Measurements from ENCODE around the gene CNTN5.
A peak's percentile ranks its signal among the peaks of the same experiment; 100 is the strongest.

The CNTN5 gene

DNA sequence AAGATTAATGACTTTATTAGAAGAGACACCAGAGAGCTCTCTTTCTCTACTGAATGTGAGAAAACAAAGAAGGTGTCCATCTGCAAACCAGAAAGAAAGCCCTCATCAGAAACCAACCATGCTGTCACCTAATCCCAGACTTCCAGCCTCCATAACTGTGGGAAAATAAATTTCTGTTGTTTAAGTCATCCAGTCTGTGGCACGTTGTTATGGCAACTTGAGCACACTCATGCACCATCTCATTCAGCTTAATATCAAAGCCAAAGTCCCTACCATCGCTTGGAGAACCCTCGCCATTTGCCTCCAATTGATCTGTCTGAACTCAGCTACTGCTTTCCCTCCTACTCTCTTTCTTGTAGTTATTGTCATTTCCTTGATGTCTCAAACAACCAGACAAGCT is 900.2 kb downstream of the CNTN5 start:
- Histone ChIP-seq H3K4ac (ENCODE audit: low read depth in 1 of 2, low read length in 2 of 2) (no peak overlapping the region), H2AFZ (ENCODE audit: low read depth, low read length) (no peak overlapping the region), H3K9ac (ENCODE audit: low read length) (no peak overlapping the region), H2BK120ac (ENCODE audit: low read depth, low read length) (no peak overlapping the region), H3K23ac (ENCODE audit: low read length in 2 of 2) (no peak overlapping the region), H3K4me1 (ENCODE audit: control insufficient read depth, insufficient read depth, low read depth, low read length) (no peaks in the 10 kb centered on the region), H2AK5ac (ENCODE audit: low read length, severe bottlenecking) (no peak overlapping the region), H3K14ac (ENCODE audit: low read length in 2 of 2) (no peak overlapping the region), H3K18ac (ENCODE audit: low read depth in 1 of 2, low read length in 2 of 2) (no peak overlapping the region), H2BK12ac (ENCODE audit: low read length in 2 of 2) (no peak overlapping the region), H3K27me3 (ENCODE audit: control insufficient read depth in 1 of 2, insufficient read depth in 1 of 2, low read length in 2 of 2) (no peaks in the 10 kb centered on the region), H4K8ac (ENCODE audit: low read length) (no peak overlapping the region), H3K4me3 (ENCODE audit: insufficient read depth in 1 of 2, low read depth in 1 of 2, low read length in 2 of 2) (no peak overlapping the region), H3K27ac (ENCODE audit: low read length, poor library complexity, severe bottlenecking) (no peak overlapping the region), H3K4me2 (ENCODE audit: low read length, poor library complexity, severe bottlenecking) (no peak overlapping the region), H2BK15ac (ENCODE audit: low read depth, poor library complexity, severe bottlenecking) (no peak overlapping the region), H2BK5ac (ENCODE audit: low read depth, low read length, poor library complexity, severe bottlenecking) (no peak overlapping the region), H3K79me1 (replicated peaks; ENCODE audit: low read length, poor library complexity, severe bottlenecking) (no peaks in the 10 kb centered on the region), H3K36me3 (ENCODE audit: control insufficient read depth in 1 of 2, insufficient read depth in 2 of 2, low read depth in 1 of 2, low read length in 2 of 2) (peaks cover 0 to 2% of the 10 kb centered on the region in 2 experiments), H4K91ac (ENCODE audit: low read length) (no peak overlapping the region), H3K9me3 (ENCODE audit: control insufficient read depth, low read length) (peaks cover 36% of the 10 kb centered on the region)
- 81% methylated on average over 3 of the region's 3 CpGs for WGBS
- DNase-seq: no peak

- H4K91ac ChIP-seq (ENCODE audit: low read length): no peak overlapping the region
- no peak for DNase-seq
- H2AFZ ChIP-seq (ENCODE audit: low read depth, low read length): no peak overlapping the region
- H3K27me3 ChIP-seq (ENCODE audit: control insufficient read depth in 1 of 2, insufficient read depth in 1 of 2, low read length in 2 of 2): no peaks in the 10 kb centered on the region
- H4K8ac ChIP-seq (ENCODE audit: low read length): no peak overlapping the region
- H3K14ac ChIP-seq (ENCODE audit: low read length in 2 of 2): no peak overlapping the region
- WGBS: no CpG with 5 or more reads among the region's 1 CpG
- no peak overlapping the region for H2BK12ac ChIP-seq (ENCODE audit: low read length in 2 of 2)
- H2AK5ac ChIP-seq (ENCODE audit: low read length, severe bottlenecking): no peak overlapping the region
- no peak overlapping the region for H3K18ac ChIP-seq (ENCODE audit: low read depth in 1 of 2, low read length in 2 of 2)
- no peak overlapping the region for H2BK120ac ChIP-seq (ENCODE audit: low read depth, low read length)
- no peak overlapping the region for H3K9ac ChIP-seq (ENCODE audit: low read length)
- H2BK5ac ChIP-seq (ENCODE audit: low read depth, low read length, poor library complexity, severe bottlenecking): no peak overlapping the region
- no peak overlapping the region for H3K23ac ChIP-seq (ENCODE audit: low read length in 2 of 2)
- no peaks in the 10 kb centered on the region for H3K36me3 ChIP-seq (ENCODE audit: control insufficient read depth in 1 of 2, insufficient read depth in 2 of 2, low read depth in 1 of 2, low read length in 2 of 2)
- H3K4me1 ChIP-seq (ENCODE audit: control insufficient read depth, insufficient read depth, low read depth, low read length): no peaks in the 10 kb centered on the region
- no peak overlapping the region for H3K27ac ChIP-seq (ENCODE audit: low read length, poor library complexity, severe bottlenecking)
- H3K9me3 ChIP-seq (ENCODE audit: control insufficient read depth, low read length): peaks cover 2% of the 10 kb centered on the region
- H3K4ac ChIP-seq (ENCODE audit: low read depth in 1 of 2, low read length in 2 of 2): no peak overlapping the region
- H2BK15ac ChIP-seq (ENCODE audit: low read depth, poor library complexity, severe bottlenecking): no peak overlapping the region
- H3K79me1 ChIP-seq (replicated peaks; ENCODE audit: low read length, poor library complexity, severe bottlenecking): no peaks in the 10 kb centered on the region
- H3K4me3 ChIP-seq (ENCODE audit: insufficient read depth in 1 of 2, low read depth in 1 of 2, low read length in 2 of 2): no peak overlapping the region
- no peak overlapping the region for H3K4me2 ChIP-seq (ENCODE audit: low read length, poor library complexity, severe bottlenecking)
Observed at GRCh38 chr11:99925968-99926367, 905.2 kb downstream of the CNTN5 start.

DNA sequence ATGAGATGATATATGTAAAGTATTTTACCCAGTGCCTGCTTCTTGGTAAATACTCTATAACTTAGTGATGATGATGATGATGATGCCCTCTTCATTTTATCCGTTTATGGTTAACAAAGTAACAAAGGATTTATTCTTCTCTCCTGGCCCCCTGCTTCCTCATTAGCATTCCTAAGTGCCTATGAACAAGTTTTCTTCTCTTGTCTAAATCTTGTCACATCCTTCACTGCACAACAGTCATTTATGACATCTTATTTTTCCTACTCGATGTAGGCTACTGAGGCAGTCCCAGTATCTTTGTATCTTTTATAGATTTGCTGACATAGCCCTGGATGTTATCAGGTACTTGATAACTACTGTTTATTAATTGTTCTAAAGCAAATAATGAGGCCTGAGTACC is 911.9 kb downstream of the CNTN5 start:
- WGBS: 0% methylated on average over 1 of the region's 2 CpGs
- DNase-seq: no peak
- no peak overlapping the region for H2BK5ac ChIP-seq (ENCODE audit: low read depth, low read length, poor library complexity, severe bottlenecking)

GRCh38 chr11:99934008-99934407 is 913.3 kb downstream of the CNTN5 start:
- H3K4me3 ChIP-seq (ENCODE audit: insufficient read depth in 1 of 2, low read depth in 1 of 2, low read length in 2 of 2): no peak overlapping the region
- H3K4ac ChIP-seq (ENCODE audit: low read depth in 1 of 2, low read length in 2 of 2): no peak overlapping the region
- no peak overlapping the region for H3K27ac ChIP-seq (ENCODE audit: low read length, poor library complexity, severe bottlenecking)
- no peaks in the 10 kb centered on the region for H3K9me3 ChIP-seq (ENCODE audit: control insufficient read depth, low read length)
- H3K4me2 ChIP-seq (ENCODE audit: low read length, poor library complexity, severe bottlenecking): no peak overlapping the region
- H3K36me3 ChIP-seq (ENCODE audit: control insufficient read depth in 1 of 2, insufficient read depth in 2 of 2, low read depth in 1 of 2, low read length in 2 of 2): no peaks in the 10 kb centered on the region
- no peaks in the 10 kb centered on the region for H3K27me3 ChIP-seq (ENCODE audit: control insufficient read depth in 1 of 2, insufficient read depth in 1 of 2, low read length in 2 of 2)
- no peak overlapping the region for H3K18ac ChIP-seq (ENCODE audit: low read depth in 1 of 2, low read length in 2 of 2)
- peak; percentile 11 for DNase-seq
- no peak overlapping the region for H2BK15ac ChIP-seq (ENCODE audit: low read depth, poor library complexity, severe bottlenecking)
- no peak overlapping the region for H2AFZ ChIP-seq (ENCODE audit: low read depth, low read length)
- H3K4me1 ChIP-seq (ENCODE audit: control insufficient read depth, insufficient read depth, low read depth, low read length): peaks cover 1% of the 10 kb centered on the region
- H2BK5ac ChIP-seq (ENCODE audit: low read depth, low read length, poor library complexity, severe bottlenecking): no peak overlapping the region
- H3K23ac ChIP-seq (ENCODE audit: low read length in 2 of 2): no peak overlapping the region
- no peak overlapping the region for H3K9ac ChIP-seq (ENCODE audit: low read length)
- no peak overlapping the region for H2AK5ac ChIP-seq (ENCODE audit: low read length, severe bottlenecking)
- H4K8ac ChIP-seq (ENCODE audit: low read length): no peak overlapping the region
- H4K91ac ChIP-seq (ENCODE audit: low read length): no peak overlapping the region
- no peaks in the 10 kb centered on the region for H3K79me1 ChIP-seq (replicated peaks; ENCODE audit: low read length, poor library complexity, severe bottlenecking)
- no peak overlapping the region for H2BK12ac ChIP-seq (ENCODE audit: low read length in 2 of 2)
- no peak overlapping the region for H2BK120ac ChIP-seq (ENCODE audit: low read depth, low read length)
- H3K14ac ChIP-seq (ENCODE audit: low read length in 2 of 2): no peak overlapping the region

More for the DNA sequence above, 911.9 kb downstream of the CNTN5 start:
- Histone ChIP-seq H3K23ac (ENCODE audit: low read length in 2 of 2) (no peak overlapping the region), H3K27ac (ENCODE audit: low read length, poor library complexity, severe bottlenecking) (no peak overlapping the region), H2BK15ac (ENCODE audit: low read depth, poor library complexity, severe bottlenecking) (no peak overlapping the region), H2BK12ac (ENCODE audit: low read length in 2 of 2) (no peak overlapping the region), H4K8ac (ENCODE audit: low read length) (no peak overlapping the region), H3K4me1 (ENCODE audit: control insufficient read depth, insufficient read depth, low read depth, low read length) (peaks cover 1% of the 10 kb centered on the region), H3K4ac (ENCODE audit: low read depth in 1 of 2, low read length in 2 of 2) (no peak overlapping the region), H2AK5ac (ENCODE audit: low read length, severe bottlenecking) (no peak overlapping the region), H4K91ac (ENCODE audit: low read length) (no peak overlapping the region), H2AFZ (ENCODE audit: low read depth, low read length) (no peak overlapping the region), H3K36me3 (ENCODE audit: control insufficient read depth in 1 of 2, insufficient read depth in 2 of 2, low read depth in 1 of 2, low read length in 2 of 2) (no peaks in the 10 kb centered on the region), H3K79me1 (replicated peaks; ENCODE audit: low read length, poor library complexity, severe bottlenecking) (no peaks in the 10 kb centered on the region), H3K9me3 (ENCODE audit: control insufficient read depth, low read length) (no peaks in the 10 kb centered on the region), H3K4me3 (ENCODE audit: insufficient read depth in 1 of 2, low read depth in 1 of 2, low read length in 2 of 2) (no peak overlapping the region), H3K9ac (ENCODE audit: low read length) (no peak overlapping the region), H3K18ac (ENCODE audit: low read depth in 1 of 2, low read length in 2 of 2) (no peak overlapping the region), H3K27me3 (ENCODE audit: control insufficient read depth in 1 of 2, insufficient read depth in 1 of 2, low read length in 2 of 2) (no peaks in the 10 kb centered on the region), H3K14ac (ENCODE audit: low read length in 2 of 2) (no peak overlapping the region), H3K4me2 (ENCODE audit: low read length, poor library complexity, severe bottlenecking) (no peak overlapping the region), H2BK120ac (ENCODE audit: low read depth, low read length) (no peak overlapping the region)

All from mesenchymal stem cell (in vitro differentiated cells and primary cell).